Ovary (tissue), 9 donors: ENCODE measurements around the gene ARHGAP27. TPM values are rescaled to one million over a fixed set of nuclear protein-coding genes. Genes with fewer than 3 reads are reported as not detected.
A peak's percentile ranks its signal among the peaks of the same experiment; 100 is the strongest.

Experiments used
- DNase-seq, 5 donors: peaks; one replicate each; pipeline ENCODE4 v3.0.0-alpha.2; 2019 to 2020
- H3K27ac ChIP-seq, 2 donors: fragments of 200-600 bp; one replicate each; pipeline versions ENCODE4 v1.5.1 to v1.8.0; 2019 to 2022
- H3K27me3 ChIP-seq: fragments of 200-600 bp; one replicate; pipeline ENCODE4 v1.8.0; 2022
- H3K36me3 ChIP-seq: fragments of 200-600 bp; sonication (generic); one replicate; pipeline ENCODE4 v1.5.1; 2019
- H3K4me1 ChIP-seq: one replicate; pipeline ENCODE4 v1.8.1; 2013; ENCODE audit warnings: mild to moderate bottlenecking, moderate library complexity; ENCODE audit not compliant: insufficient read depth
- H3K4me3 ChIP-seq: fragments of 200-600 bp; sonication (generic); one replicate; pipeline ENCODE4 v1.5.1; 2017
- H3K9me3 ChIP-seq, 2 donors: fragments of 200-600 bp in 1 of 2; sonication (generic) in 1 of 2; one replicate each; pipeline versions ENCODE4 v1.5.1 to v1.8.1; 2013 to 2019; ENCODE audit warnings: mild to moderate bottlenecking in 1 of 2, moderate library complexity in 1 of 2
- EP300 ChIP-seq: sonication (generic); formaldehyde crosslinking; IDR thresholded peaks from one replicate; pipeline ENCODE4 v1.6.1; 2017; ENCODE audit warnings: antibody characterized with exemption
- POLR2A ChIP-seq: fragments of 450-650 bp; IDR thresholded peaks from one replicate; pipeline ENCODE4 v1.6.1; 2017; ENCODE audit warnings: antibody characterized with exemption, mild to moderate bottlenecking, moderate library complexity
- WGBS, 3 donors: extraction: QIAGEN DNeasy Blood & Tissue Kit in 1 of 3; methylation state at CpG; one replicate each; pipeline versions ENCODE4 v1.1.5 to v1.1.7; 2013 to 2017; 5-methylcytosine and 5-hydroxymethylcytosine counted together
- intact Hi-C, 4 donors: fragments of 100-400 bp; cut with DNase I; formaldehyde crosslinking; loops; one replicate each; pipeline versions ENCODE4 v1.11.0 to v1.15.1; 2022 to 2023
- polyA plus RNA-seq, 2 donors: library from polyadenylated mRNA; stranded (reverse); fragments of 200-250 nt in 1 of 2; fragments of 350-450 nt in 1 of 2; fragmentation: Illumina TruSeq in 1 of 2; extraction: RNeasy Lipid Tissue Mini Kit (QIAGEN cat#74804) in 1 of 2; gene quantifications; one replicate each; pipeline ENCODE4 v1.2.3, GENCODE V29; 2013 to 2014
- total RNA-seq, 7 donors: library from RNA; depleted of rRNA in 2 of 7; stranded (reverse); fragments of >200 nt in 2 of 7; fragmentation: NEBNext Ultra II Directional in 3 of 7; extraction: Animal tissue kit (Norgen Biotek cat#: 25700) in 3 of 7; gene quantifications; one replicate each; pipeline versions ENCODE4 v1.1.0 to v1.2.4, GENCODE V29; 2016 to 2023
- TF ChIP-seq, protein P1 (sequence below), 3 donors: fragments of 450-650 bp in 2 of 3; fragments of 200-600 bp in 1 of 3; IDR thresholded peaks; one replicate each; pipeline versions ENCODE4 v1.5.1 to v1.8.0; 2016 to 2022; ENCODE audit warnings: antibody characterized with exemption in 3 of 3, mild to moderate bottlenecking in 1 of 3
- donor health status: DM: no; HTN: no; CAD: no; lungs with moderate emphysema.
- donor health status: DM: no; HTN: no; CAD: no.
- donor health status: Bipolar disorder and iron deficiency.
- donor health status: DM: yes; HTN: yes; CAD: no.
- donor health status: DM: no; HTN: no; CAD: no.
- donor health status: DM: yes; HTN: yes; CAD: no.

The ARHGAP27 gene
- total and polyA plus RNA-seq, 9 donors = 3.7 to 41.7 (median 8.7) TPM

DNA sequence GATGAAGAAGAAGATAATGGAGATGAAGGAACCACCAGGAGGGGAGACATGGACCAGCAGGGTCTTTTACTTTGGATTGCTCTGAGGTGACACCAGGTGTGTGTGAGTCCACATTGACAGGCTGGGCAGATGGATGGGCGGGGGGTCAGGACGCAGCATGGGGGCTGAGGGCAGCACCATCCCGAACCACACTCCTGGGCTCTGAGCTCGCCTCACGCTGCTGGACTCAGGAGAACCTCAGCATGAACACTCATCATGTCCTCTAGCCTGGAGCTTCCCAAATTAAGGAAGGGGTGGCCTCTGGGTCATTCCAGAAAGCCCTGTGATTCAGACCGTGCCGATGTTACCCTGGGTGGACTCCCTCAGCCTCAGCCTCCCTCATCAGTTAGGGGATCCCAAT, 65.5 kb downstream of the ARHGAP27 start:
- Histone ChIP-seq H3K27me3 (no peaks in the 10 kb centered on the region), H3K4me3 (no peak overlapping the region), H3K36me3 (no peaks in the 10 kb centered on the region), H3K9me3 (no peaks in the 10 kb centered on the region), H3K27ac (no peak overlapping the region), H3K4me1 (peaks cover under 1% of the 10 kb centered on the region)
- DNase-seq = peak in 1 of 5 donors; percentile 15
- intact Hi-C loops = no loop called here
- TF ChIP-seq, protein P1, sequence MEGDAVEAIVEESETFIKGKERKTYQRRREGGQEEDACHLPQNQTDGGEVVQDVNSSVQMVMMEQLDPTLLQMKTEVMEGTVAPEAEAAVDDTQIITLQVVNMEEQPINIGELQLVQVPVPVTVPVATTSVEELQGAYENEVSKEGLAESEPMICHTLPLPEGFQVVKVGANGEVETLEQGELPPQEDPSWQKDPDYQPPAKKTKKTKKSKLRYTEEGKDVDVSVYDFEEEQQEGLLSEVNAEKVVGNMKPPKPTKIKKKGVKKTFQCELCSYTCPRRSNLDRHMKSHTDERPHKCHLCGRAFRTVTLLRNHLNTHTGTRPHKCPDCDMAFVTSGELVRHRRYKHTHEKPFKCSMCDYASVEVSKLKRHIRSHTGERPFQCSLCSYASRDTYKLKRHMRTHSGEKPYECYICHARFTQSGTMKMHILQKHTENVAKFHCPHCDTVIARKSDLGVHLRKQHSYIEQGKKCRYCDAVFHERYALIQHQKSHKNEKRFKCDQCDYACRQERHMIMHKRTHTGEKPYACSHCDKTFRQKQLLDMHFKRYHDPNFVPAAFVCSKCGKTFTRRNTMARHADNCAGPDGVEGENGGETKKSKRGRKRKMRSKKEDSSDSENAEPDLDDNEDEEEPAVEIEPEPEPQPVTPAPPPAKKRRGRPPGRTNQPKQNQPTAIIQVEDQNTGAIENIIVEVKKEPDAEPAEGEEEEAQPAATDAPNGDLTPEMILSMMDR (IDR thresholded peaks at IDR 0.05) = no peak
- TF ChIP-seq EP300 (no peak), POLR2A (no peak)
- 91 to 97% (median 94%) methylated on average over 7 of the region's 7 CpGs for WGBS, 3 donors

DNA sequence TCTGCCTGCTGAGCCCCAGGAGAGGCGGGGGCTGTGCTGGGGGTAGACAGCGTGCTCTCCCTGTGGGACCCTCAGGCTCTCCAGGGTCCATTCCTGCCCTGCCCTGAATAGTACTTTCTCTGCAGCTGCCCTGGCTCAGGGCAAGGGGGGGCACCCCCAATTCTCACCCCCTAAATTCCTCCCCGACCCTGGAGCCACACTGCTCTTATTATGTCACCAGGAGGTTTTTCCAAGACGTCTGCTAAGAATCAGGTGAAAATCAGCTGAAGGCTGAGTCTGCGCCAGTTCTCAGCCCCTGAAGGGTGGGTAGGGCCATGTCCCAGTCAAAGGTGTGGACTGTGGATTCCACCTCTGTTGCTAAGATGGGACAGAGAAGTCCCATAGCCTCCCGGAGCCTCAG, 66.0 kb downstream of the ARHGAP27 start:
- TF ChIP-seq, protein P1 (IDR thresholded peaks at IDR 0.05) = no peak
- TF ChIP-seq POLR2A (no peak), EP300 (no peak)
- intact Hi-C loops = no loop called here
- no peaks in the 10 kb centered on the region for H3K36me3 ChIP-seq
- H3K4me3 ChIP-seq = no peak overlapping the region
- no peaks in the 10 kb centered on the region for H3K4me1 ChIP-seq
- no peaks in the 10 kb centered on the region for H3K27me3 ChIP-seq
- DNase-seq = peak in 1 of 5 donors; percentile 14
- WGBS, 3 donors = 90 to 95% (median 93%) methylated on average over 6 of the region's 6 CpGs
- no peak overlapping the region for H3K27ac ChIP-seq
- no peaks in the 10 kb centered on the region for H3K9me3 ChIP-seq

- Histone ChIP-seq H3K4me1 (no peaks in the 10 kb centered on the region), H3K27me3 (no peaks in the 10 kb centered on the region), H3K4me3 (no peak overlapping the region), H3K36me3 (no peaks in the 10 kb centered on the region), H3K9me3 (no peaks in the 10 kb centered on the region), H3K27ac (no peak overlapping the region)
- no peak for DNase-seq
- 73 to 90% (median 85%) methylated on average over 3 of the region's 3 CpGs for WGBS, 3 donors
- intact Hi-C loops = no loop called here
- TF ChIP-seq, protein P1 (IDR thresholded peaks at IDR 0.05) = no peak
- TF ChIP-seq EP300 (no peak), POLR2A (no peak)
Measured at GRCh38 chr17:45366049-45366448, 66.6 kb downstream of the ARHGAP27 start.

- no peaks in the 10 kb centered on the region for H3K4me1 ChIP-seq
- no peak overlapping the region for H3K27ac ChIP-seq
- H3K9me3 ChIP-seq = no peaks in the 10 kb centered on the region
- H3K36me3 ChIP-seq = no peaks in the 10 kb centered on the region
- TF ChIP-seq EP300 (no peak), POLR2A (no peak)
- TF ChIP-seq, protein P1 (IDR thresholded peaks at IDR 0.05) = no peak
- 63 to 73% (median 67%) methylated on average over 17 of the region's 17 CpGs for WGBS, 3 donors
- peak in 2 of 5 donors; percentile 9 to 22 for DNase-seq
- intact Hi-C loops = no loop called here
- no peak overlapping the region for H3K4me3 ChIP-seq
- H3K27me3 ChIP-seq = no peaks in the 10 kb centered on the region
Measured at GRCh38 chr17:45364531-45365390, 67.9 kb downstream of the ARHGAP27 start.
